ENCODE data around the gene NID1. TPM values are rescaled to one million over a fixed set of nuclear protein-coding genes. Genes with fewer than 3 reads are reported as not detected.

NID1 gene
- total and polyA plus RNA-seq, 10 donors, result 6.8 to 178 (median 81.2) TPM

DNA sequence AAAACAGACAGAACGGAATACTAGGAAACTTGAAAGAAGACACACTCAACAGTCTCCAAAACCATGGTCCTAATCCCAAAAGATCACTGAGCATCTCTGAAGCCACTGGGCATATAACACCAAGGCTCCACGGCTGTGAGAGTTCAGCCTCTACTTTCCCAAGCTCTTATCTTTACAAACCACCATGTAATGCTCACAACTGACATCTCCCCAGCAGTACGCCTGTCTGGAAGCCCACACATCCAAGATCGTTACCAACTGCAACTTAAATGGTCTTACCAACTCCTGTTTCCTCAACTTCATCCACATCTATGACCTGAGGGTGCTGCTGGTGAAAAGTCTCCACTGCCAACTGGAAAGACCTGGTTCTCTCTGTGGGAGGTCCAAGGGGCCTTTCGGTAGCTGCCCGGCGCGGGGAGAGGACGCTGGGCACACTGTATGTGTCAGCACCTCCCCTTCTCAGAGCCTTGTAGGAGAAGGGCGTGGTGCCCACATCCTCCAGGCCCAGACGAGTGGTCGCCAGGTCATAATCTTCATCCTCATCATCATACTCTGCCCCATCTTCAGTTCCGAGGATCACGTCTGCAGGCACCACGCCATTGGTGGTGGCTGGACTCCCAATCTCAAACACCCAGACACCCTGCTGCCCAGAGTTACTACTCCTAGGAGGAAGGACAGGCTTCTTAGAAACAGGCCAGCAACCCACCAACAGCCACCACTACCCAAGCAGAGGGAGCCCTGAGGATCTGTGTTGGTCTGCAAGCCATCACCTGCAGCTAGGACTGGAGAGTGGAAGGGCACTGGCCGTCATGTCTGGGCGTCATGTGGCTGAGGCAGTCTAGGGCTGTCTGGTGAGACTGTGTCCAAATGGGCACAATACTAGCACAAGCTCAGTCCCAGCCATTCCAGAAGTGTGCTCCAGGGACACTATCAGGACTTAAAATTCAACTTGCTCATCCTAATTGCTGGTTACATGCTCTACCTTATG is 23.0 kb downstream of the NID1 start:
- Histone ChIP-seq H3K4me1 (peaks cover 0 to 4% (median 0%) of the 10 kb centered on the region in 6 donors), H3K36me3 (peaks cover 0 to 65% (median 5%) of the 10 kb centered on the region in 6 donors), H3K4me3 (no peak overlapping the region), H3K9me3 (no peaks in the 10 kb centered on the region), H3K27me3 (replicated peaks in 1 of 7) (no peaks in the 10 kb centered on the region), H3K27ac (no peak overlapping the region)
- TF ChIP-seq, protein P1, sequence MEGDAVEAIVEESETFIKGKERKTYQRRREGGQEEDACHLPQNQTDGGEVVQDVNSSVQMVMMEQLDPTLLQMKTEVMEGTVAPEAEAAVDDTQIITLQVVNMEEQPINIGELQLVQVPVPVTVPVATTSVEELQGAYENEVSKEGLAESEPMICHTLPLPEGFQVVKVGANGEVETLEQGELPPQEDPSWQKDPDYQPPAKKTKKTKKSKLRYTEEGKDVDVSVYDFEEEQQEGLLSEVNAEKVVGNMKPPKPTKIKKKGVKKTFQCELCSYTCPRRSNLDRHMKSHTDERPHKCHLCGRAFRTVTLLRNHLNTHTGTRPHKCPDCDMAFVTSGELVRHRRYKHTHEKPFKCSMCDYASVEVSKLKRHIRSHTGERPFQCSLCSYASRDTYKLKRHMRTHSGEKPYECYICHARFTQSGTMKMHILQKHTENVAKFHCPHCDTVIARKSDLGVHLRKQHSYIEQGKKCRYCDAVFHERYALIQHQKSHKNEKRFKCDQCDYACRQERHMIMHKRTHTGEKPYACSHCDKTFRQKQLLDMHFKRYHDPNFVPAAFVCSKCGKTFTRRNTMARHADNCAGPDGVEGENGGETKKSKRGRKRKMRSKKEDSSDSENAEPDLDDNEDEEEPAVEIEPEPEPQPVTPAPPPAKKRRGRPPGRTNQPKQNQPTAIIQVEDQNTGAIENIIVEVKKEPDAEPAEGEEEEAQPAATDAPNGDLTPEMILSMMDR (IDR thresholded peaks at IDR 0.05 in 8 of 11, conservative IDR thresholded peaks at IDR 0.05 in 3 of 11), result no peak
- TF ChIP-seq POLR2AphosphoS5 (IDR thresholded peaks at IDR 0.05), result no peak
- no peak for TF ChIP-seq POLR2A (IDR thresholded peaks at IDR 0.05)
- WGBS, 5 donors, result 86 to 93% (median 91%) methylated on average over 13 to 17 of the region's 17 CpGs
- intact Hi-C loops (cut with DNase I; ENCODE audit: low total_unique reads), result no loop called here
- DNase-seq, result no peak

DNA sequence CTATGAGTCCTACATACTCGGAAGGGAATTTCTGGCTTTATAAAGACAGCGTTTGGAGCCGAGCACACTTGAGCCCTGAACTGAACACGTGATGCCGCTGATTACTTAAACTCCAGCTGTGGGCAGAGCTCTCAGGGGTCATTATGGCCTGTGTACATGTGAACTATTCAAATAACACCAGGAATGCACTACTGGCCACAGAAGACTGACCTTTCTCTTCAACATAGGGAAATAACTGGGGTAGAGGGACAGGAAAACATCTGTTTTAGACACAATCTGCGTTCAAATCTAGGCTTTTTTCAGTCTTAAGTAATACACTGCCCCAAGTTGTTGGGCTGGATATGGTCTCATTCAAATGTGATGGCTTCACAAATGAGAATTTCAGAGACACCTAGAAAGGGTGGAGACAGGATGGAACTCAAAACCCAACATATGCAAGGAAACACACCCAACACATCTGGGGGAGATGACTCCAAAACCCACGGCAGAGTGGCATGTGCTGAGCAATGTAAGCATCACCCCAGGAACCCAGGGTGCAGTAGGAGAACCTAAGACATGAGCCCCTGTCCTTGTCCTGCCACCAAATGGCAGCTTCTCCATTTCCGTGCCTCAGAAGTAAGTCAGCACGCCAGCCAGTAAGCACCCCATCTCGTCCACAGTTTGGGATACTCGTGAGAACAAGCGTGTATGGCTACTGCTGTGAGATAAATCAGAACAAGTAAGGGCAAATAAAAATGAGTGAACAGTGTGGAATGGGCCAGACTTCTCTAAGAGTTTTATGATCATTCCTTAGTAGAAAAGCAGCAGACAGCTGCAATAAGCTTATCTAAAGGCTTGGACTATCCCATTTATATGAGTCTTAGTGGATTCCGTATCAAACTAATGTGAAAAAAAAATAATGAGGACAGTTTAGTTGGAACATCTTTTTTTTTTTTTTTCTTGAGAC is 24.9 kb downstream of the NID1 start:
- Histone ChIP-seq H3K27me3 (replicated peaks in 1 of 7) (no peaks in the 10 kb centered on the region), H3K27ac (peak overlapping the region in 3 of 8 donors; percentile 10 to 33 (median 13)), H3K4me1 (no peaks in the 10 kb centered on the region), H3K36me3 (peaks cover 0 to 59% (median 5%) of the 10 kb centered on the region in 6 donors), H3K4me3 (no peak overlapping the region), H3K9me3 (no peaks in the 10 kb centered on the region)
- intact Hi-C loops (cut with DNase I; ENCODE audit: low total_unique reads), result no loop called here
- peak in 1 of 3 donors; percentile 61 for TF ChIP-seq POLR2AphosphoS5 (IDR thresholded peaks at IDR 0.05)
- no peak for TF ChIP-seq POLR2A (IDR thresholded peaks at IDR 0.05)
- DNase-seq, result no peak
- 74 to 86% (median 80%) methylated on average over 13 of the region's 13 CpGs for WGBS, 5 donors

DNA sequence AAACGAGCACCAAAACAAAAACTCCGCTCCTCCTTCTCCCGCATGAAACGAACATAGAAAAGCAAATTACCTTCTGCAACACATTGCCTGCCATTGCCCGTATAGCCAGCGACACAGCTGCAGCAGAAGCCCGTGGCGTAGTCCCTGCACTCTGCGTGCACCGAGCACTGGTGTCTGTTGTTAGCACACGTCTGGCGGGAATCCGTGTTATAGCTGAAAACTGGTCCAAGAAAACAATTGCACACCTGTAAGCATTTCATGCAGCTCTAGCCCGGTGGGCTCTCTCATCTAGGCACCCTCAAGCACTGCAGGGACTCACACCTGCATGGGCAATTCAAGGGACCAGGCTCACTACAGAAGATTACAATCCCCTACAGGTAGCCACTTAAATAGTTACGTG is 26.9 kb downstream of the NID1 start:
- no peak overlapping the region for H3K4me3 ChIP-seq
- WGBS, 5 donors, result 93 to 97% (median 95%) methylated on average over 15 of the region's 15 CpGs
- intact Hi-C loops (cut with DNase I; ENCODE audit: low total_unique reads), result no loop called here

DNA sequence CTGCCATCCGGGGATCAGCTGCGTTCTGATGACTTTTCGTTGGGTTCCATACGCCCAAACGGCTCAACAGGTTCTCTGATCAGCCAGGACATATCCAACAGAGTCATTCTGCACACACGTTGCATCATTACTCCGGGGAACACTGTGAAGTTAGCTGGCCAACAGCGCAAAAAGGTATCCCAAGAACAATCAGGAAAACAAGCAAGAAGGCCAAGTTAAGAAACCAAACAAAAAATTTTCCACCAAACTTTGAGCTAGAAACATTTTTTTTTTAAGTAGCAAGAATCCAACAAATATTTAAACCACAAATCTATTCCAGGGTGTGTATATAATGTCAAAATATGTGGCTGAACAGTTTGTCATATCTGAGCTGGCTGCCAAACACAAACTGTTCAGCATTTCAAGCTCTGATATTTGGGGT is 29.2 kb downstream of the NID1 start:
- no peak overlapping the region for H3K27ac ChIP-seq
- H3K4me1 ChIP-seq, result no peaks in the 10 kb centered on the region
- TF ChIP-seq POLR2A (IDR thresholded peaks at IDR 0.05) (no peak), POLR2AphosphoS5 (IDR thresholded peaks at IDR 0.05) (no peak)
- TF ChIP-seq, protein P1 (IDR thresholded peaks at IDR 0.05 in 8 of 11, conservative IDR thresholded peaks at IDR 0.05 in 3 of 11), result no peak
- 86 to 92% (median 87%) methylated on average over 8 of the region's 8 CpGs for WGBS, 5 donors
- intact Hi-C loops (cut with DNase I; ENCODE audit: low total_unique reads), result no loop called here
- peaks cover 0 to 49% (median 3%) of the 10 kb centered on the region in 6 donors for H3K36me3 ChIP-seq
- no peak overlapping the region for H3K4me3 ChIP-seq
- no peaks in the 10 kb centered on the region for H3K9me3 ChIP-seq
- no peaks in the 10 kb centered on the region for H3K27me3 ChIP-seq (replicated peaks in 1 of 7)
- DNase-seq, result no peak

More for the DNA sequence above, 26.9 kb downstream of the NID1 start:
- TF ChIP-seq POLR2A (IDR thresholded peaks at IDR 0.05) (no peak), POLR2AphosphoS5 (IDR thresholded peaks at IDR 0.05) (no peak)
- TF ChIP-seq, protein P1 (IDR thresholded peaks at IDR 0.05 in 8 of 11, conservative IDR thresholded peaks at IDR 0.05 in 3 of 11), result no peak
- H3K9me3 ChIP-seq, result no peaks in the 10 kb centered on the region
- H3K36me3 ChIP-seq, result peaks cover 0 to 47% (median 3%) of the 10 kb centered on the region in 6 donors
- no peak for DNase-seq
- no peaks in the 10 kb centered on the region for H3K27me3 ChIP-seq (replicated peaks in 1 of 7)
- H3K27ac ChIP-seq, result no peak overlapping the region
- H3K4me1 ChIP-seq, result no peaks in the 10 kb centered on the region

Data from spleen (tissue), 11 donors.